K562 (cell line): ENCODE measurements around the gene NDOR1. TPM values are rescaled to one million over a fixed set of nuclear protein-coding genes. Genes with fewer than 3 reads are reported as not detected.

Experiments
- EWSR1 ChIP-seq: fragments of 450-650 bp; IDR thresholded peaks from 2 replicates; pipeline ENCODE4 v1.6.1; 2018; ENCODE audit warnings: borderline replicate concordance, mild to moderate bottlenecking, low read depth, moderate library complexity; ENCODE audit not compliant: partially characterized antibody
- FOXJ2 ChIP-seq: fragments of 200-800 bp; sonication (Bioruptor generic); IDR thresholded peaks from 2 replicates; pipeline ENCODE4 v1.6.1; 2016; ENCODE audit warnings: missing genetic modification characterization, missing compliant biosample characterization
- IFI16 ChIP-seq: fragments of 250-450 bp; sonication (Bioruptor Pico); IDR thresholded peaks from 2 replicates; pipeline ENCODE4 v2.1.2; 2022; ENCODE audit warnings: mild to moderate bottlenecking, inconsistent platforms
- LEF1 ChIP-seq: fragments of 450-650 bp; IDR thresholded peaks from 2 replicates; pipeline ENCODE4 v1.6.1; 2016; ENCODE audit warnings: mild to moderate bottlenecking
- MAFK ChIP-seq: IDR thresholded peaks from 2 replicates; pipeline ENCODE4 v1.6.1; 2011; ENCODE audit warnings: low read length, improper control_type of control experiment
- OTX1 ChIP-seq: fragments of 450-650 bp; formaldehyde crosslinking; IDR thresholded peaks from 2 replicates; pipeline ENCODE4 v1.4.0; 2022; ENCODE audit warnings: mild to moderate bottlenecking
- PRMT5 ChIP-seq: sonication (generic); formaldehyde crosslinking; IDR thresholded peaks from 2 replicates; pipeline ENCODE4 v1.5.0; 2020; ENCODE audit warnings: missing genetic modification reagents
- ZNF766 ChIP-seq: fragments of 200-800 bp; sonication (Bioruptor generic); conservative IDR thresholded peaks from 2 replicates; pipeline ENCODE4 v1.6.1; 2016; ENCODE audit warnings: missing genetic modification characterization, missing compliant biosample characterization
- polyA plus RNA-seq, 8 experiments: library from polyadenylated mRNA; depleted of rRNA in 4 of 8; stranded (reverse) in 5 of 8; unstranded in 3 of 8; fragments of >200 nt; fragmentation: Nextera tagmentation in 2 of 8; fragmentation: Illumina TruSeq in 1 of 8; extraction: Ambion mirVana in 2 of 8; extraction: Trizol in 1 of 8; gene quantifications; 2 replicates each; pipeline versions ENCODE4 v1.2.1 to v1.2.3, GENCODE V29; 2011 to 2014; ENCODE audit warnings: inconsistent platforms in 1 of 8, missing spikeins in 1 of 8
- total RNA-seq, 7 experiments: library from RNA; depleted of rRNA in 6 of 7; stranded (reverse); fragments of >200 nt in 6 of 7; fragmentation: Illumina TruSeq in 2 of 7; extraction: Trizol in 2 of 7; gene quantifications; 2 replicates each; pipeline versions ENCODE4 v1.2.1 to v1.2.3, GENCODE V29; 2011 to 2021; ENCODE audit warnings: low replicate concordance in 1 of 7
- TF ChIP-seq, protein P1 (sequence below): fragments of 250-450 bp; sonication (Bioruptor Pico); IDR thresholded peaks from 2 replicates; pipeline ENCODE4 v1.5.0; 2021; ENCODE audit warnings: mild to moderate bottlenecking, borderline replicate concordance
- TF ChIP-seq, protein P2 (sequence below): fragments of 250-450 bp; sonication (Bioruptor Pico); IDR thresholded peaks from 2 replicates; pipeline ENCODE4 v1.4.0; 2020; ENCODE audit warnings: mild to moderate bottlenecking, moderate library complexity, borderline replicate concordance
- TF ChIP-seq, protein P3 (sequence below): sonication (generic); formaldehyde crosslinking; IDR thresholded peaks from 2 replicates; pipeline ENCODE4 v1.8.1; 2023; ENCODE audit warnings: mild to moderate bottlenecking, missing genetic modification reagents
- TF ChIP-seq, protein P4 (sequence below): fragments of 450-650 bp; IDR thresholded peaks from 2 replicates; pipeline ENCODE4 v1.6.1; 2014; ENCODE audit warnings: low read depth, mild to moderate bottlenecking, moderate library complexity, borderline replicate concordance
- TF ChIP-seq, protein P5 (sequence below): fragments of 200-800 bp; sonication (Bioruptor generic); IDR thresholded peaks from 2 replicates; pipeline ENCODE4 v1.6.1; 2017; ENCODE audit warnings: missing genetic modification characterization, missing compliant biosample characterization
- TF ChIP-seq, protein P6 (sequence below): fragments of 450-650 bp; conservative IDR thresholded peaks from 2 replicates; pipeline ENCODE4 v1.6.1; 2016; ENCODE audit warnings: missing genetic modification characterization, low read depth, mild to moderate bottlenecking, missing compliant biosample characterization, moderate library complexity

The NDOR1 gene
- total and polyA plus RNA-seq, 9 of the 15 experiments (the other 6 are each of a cell fraction or from before 2014, with no cell fraction given): 0.06 to 36.9 (median 6.9) TPM

DNA sequence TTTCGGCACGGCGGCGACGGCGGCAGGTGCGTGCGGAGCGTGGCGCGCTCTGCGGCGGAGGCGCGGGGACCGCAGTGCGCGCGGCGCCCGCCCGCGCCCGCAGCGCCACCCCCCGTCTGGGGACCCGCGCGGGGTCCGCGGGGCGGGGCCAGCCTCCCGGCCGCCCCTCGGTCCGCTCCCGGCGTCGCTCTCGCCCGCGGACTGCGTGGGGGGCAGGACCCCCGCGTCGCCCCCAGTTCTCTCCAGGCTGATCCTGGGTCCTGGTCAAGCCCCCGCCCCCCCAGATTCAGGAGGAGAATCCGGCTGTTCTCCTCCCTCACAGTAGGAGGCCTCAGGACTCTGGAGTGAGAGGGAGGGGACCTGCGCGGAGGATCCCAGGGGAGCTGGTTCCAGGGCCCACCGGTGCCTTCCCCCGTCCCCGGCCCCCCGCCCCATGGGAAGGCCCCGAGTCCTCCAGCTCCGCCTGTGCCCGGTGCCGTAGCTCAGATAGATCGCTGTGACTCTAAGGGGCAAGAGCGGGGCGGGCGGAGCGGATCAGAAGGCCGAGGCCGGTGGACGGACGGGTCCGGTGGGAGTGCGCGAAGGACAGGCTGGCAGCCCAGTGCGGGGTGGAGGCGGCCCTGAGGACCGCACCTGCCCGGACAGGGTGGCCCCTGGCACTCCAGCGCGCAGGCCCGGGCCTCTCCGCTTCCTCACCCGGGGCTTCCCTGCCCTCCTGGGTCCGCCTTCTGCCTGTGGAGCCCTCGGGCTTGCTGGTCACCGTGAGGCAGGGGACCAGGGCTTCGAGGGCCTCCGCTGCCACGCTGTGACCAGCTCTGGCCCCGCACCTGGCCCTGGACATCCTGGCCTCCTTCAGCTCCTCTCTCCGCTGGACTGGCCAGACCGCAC is 16.9 kb downstream of the NDOR1 start, which contains the start of gene RNF208 (continued):
- TF ChIP-seq, protein P1, sequence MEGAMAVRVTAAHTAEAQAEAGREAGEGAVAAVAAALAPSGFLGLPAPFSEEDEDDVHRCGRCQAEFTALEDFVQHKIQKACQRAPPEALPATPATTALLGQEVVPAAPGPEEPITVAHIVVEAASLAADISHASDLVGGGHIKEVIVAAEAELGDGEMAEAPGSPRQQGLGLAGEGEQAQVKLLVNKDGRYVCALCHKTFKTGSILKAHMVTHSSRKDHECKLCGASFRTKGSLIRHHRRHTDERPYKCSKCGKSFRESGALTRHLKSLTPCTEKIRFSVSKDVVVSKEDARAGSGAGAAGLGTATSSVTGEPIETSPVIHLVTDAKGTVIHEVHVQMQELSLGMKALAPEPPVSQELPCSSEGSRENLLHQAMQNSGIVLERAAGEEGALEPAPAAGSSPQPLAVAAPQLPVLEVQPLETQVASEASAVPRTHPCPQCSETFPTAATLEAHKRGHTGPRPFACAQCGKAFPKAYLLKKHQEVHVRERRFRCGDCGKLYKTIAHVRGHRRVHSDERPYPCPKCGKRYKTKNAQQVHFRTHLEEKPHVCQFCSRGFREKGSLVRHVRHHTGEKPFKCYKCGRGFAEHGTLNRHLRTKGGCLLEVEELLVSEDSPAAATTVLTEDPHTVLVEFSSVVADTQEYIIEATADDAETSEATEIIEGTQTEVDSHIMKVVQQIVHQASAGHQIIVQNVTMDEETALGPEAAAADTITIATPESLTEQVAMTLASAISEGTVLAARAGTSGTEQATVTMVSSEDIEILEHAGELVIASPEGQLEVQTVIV (CRISPR knock-in tag): no peak
- TF ChIP-seq OTX1 (CRISPR knock-in tag): no peak
- TF ChIP-seq, protein P2, sequence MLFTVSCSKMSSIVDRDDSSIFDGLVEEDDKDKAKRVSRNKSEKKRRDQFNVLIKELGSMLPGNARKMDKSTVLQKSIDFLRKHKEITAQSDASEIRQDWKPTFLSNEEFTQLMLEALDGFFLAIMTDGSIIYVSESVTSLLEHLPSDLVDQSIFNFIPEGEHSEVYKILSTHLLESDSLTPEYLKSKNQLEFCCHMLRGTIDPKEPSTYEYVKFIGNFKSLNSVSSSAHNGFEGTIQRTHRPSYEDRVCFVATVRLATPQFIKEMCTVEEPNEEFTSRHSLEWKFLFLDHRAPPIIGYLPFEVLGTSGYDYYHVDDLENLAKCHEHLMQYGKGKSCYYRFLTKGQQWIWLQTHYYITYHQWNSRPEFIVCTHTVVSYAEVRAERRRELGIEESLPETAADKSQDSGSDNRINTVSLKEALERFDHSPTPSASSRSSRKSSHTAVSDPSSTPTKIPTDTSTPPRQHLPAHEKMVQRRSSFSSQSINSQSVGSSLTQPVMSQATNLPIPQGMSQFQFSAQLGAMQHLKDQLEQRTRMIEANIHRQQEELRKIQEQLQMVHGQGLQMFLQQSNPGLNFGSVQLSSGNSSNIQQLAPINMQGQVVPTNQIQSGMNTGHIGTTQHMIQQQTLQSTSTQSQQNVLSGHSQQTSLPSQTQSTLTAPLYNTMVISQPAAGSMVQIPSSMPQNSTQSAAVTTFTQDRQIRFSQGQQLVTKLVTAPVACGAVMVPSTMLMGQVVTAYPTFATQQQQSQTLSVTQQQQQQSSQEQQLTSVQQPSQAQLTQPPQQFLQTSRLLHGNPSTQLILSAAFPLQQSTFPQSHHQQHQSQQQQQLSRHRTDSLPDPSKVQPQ (CRISPR knock-in tag): no peak
- TF ChIP-seq, protein P3, sequence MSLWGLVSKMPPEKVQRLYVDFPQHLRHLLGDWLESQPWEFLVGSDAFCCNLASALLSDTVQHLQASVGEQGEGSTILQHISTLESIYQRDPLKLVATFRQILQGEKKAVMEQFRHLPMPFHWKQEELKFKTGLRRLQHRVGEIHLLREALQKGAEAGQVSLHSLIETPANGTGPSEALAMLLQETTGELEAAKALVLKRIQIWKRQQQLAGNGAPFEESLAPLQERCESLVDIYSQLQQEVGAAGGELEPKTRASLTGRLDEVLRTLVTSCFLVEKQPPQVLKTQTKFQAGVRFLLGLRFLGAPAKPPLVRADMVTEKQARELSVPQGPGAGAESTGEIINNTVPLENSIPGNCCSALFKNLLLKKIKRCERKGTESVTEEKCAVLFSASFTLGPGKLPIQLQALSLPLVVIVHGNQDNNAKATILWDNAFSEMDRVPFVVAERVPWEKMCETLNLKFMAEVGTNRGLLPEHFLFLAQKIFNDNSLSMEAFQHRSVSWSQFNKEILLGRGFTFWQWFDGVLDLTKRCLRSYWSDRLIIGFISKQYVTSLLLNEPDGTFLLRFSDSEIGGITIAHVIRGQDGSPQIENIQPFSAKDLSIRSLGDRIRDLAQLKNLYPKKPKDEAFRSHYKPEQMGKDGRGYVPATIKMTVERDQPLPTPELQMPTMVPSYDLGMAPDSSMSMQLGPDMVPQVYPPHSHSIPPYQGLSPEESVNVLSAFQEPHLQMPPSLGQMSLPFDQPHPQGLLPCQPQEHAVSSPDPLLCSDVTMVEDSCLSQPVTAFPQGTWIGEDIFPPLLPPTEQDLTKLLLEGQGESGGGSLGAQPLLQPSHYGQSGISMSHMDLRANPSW (CRISPR knock-in tag): no peak
- no peak for TF ChIP-seq MAFK
- TF ChIP-seq, protein P4, sequence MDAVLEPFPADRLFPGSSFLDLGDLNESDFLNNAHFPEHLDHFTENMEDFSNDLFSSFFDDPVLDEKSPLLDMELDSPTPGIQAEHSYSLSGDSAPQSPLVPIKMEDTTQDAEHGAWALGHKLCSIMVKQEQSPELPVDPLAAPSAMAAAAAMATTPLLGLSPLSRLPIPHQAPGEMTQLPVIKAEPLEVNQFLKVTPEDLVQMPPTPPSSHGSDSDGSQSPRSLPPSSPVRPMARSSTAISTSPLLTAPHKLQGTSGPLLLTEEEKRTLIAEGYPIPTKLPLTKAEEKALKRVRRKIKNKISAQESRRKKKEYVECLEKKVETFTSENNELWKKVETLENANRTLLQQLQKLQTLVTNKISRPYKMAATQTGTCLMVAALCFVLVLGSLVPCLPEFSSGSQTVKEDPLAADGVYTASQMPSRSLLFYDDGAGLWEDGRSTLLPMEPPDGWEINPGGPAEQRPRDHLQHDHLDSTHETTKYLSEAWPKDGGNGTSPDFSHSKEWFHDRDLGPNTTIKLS: no peak
- TF ChIP-seq EWSR1: no peak
- TF ChIP-seq, protein P5, sequence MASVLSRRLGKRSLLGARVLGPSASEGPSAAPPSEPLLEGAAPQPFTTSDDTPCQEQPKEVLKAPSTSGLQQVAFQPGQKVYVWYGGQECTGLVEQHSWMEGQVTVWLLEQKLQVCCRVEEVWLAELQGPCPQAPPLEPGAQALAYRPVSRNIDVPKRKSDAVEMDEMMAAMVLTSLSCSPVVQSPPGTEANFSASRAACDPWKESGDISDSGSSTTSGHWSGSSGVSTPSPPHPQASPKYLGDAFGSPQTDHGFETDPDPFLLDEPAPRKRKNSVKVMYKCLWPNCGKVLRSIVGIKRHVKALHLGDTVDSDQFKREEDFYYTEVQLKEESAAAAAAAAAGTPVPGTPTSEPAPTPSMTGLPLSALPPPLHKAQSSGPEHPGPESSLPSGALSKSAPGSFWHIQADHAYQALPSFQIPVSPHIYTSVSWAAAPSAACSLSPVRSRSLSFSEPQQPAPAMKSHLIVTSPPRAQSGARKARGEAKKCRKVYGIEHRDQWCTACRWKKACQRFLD: no peak
- TF ChIP-seq IFI16: no peak
- TF ChIP-seq, protein P6, sequence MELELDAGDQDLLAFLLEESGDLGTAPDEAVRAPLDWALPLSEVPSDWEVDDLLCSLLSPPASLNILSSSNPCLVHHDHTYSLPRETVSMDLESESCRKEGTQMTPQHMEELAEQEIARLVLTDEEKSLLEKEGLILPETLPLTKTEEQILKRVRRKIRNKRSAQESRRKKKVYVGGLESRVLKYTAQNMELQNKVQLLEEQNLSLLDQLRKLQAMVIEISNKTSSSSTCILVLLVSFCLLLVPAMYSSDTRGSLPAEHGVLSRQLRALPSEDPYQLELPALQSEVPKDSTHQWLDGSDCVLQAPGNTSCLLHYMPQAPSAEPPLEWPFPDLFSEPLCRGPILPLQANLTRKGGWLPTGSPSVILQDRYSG (tag): no peak
- no peak for TF ChIP-seq ZNF766 (CRISPR knock-in tag)
- no peak for TF ChIP-seq PRMT5
- no peak for TF ChIP-seq FOXJ2 (tag)
- no peak for TF ChIP-seq LEF1
